Colonic mucosa (tissue), 4 donors: ENCODE measurements around the gene MACROH2A1. TPM values are rescaled to one million over a fixed set of nuclear protein-coding genes. Genes with fewer than 3 reads are reported as not detected.

ENCODE experiments used
- DNase-seq: peaks from one replicate; pipeline ENCODE4 v3.0.0-alpha.2; 2020
- H3K27ac ChIP-seq: fragments of 200-600 bp; one replicate; pipeline ENCODE4 v1.8.0; 2021
- H3K27me3 ChIP-seq: fragments of 200-600 bp; one replicate; pipeline ENCODE4 v1.8.0; 2021
- H3K36me3 ChIP-seq: fragments of 200-600 bp; one replicate; pipeline ENCODE4 v1.8.0; 2021
- H3K4me1 ChIP-seq: fragments of 200-600 bp; one replicate; pipeline ENCODE4 v1.8.0; 2021; ENCODE audit warnings: mild to moderate bottlenecking
- H3K4me3 ChIP-seq: fragments of 200-600 bp; one replicate; pipeline ENCODE4 v1.8.0; 2021
- H3K9ac ChIP-seq, 2 donors: one replicate each; pipeline ENCODE4 v1.7.0; 2013; ENCODE audit warnings: control low read depth in 2 of 2, low read depth in 2 of 2, low read length in 2 of 2
- H3K9me3 ChIP-seq: fragments of 200-600 bp; one replicate; pipeline ENCODE4 v1.8.0; 2021
- intact Hi-C: fragments of 100-400 bp; cut with DNase I; formaldehyde crosslinking; loops from one replicate; pipeline ENCODE4 v1.14.1; 2022
- total RNA-seq, 2 donors: library from RNA; stranded (reverse); fragmentation: NEBNext Ultra II Directional in 1 of 2; extraction: Animal tissue kit (Norgen Biotek cat#: 25700) in 1 of 2; gene quantifications; one replicate each; pipeline ENCODE4 v1.2.1, GENCODE V29; 2021
- TF ChIP-seq, protein P1 (sequence below): fragments of 200-600 bp; IDR thresholded peaks from one replicate; pipeline ENCODE4 v1.8.0; 2022; ENCODE audit warnings: antibody characterized with exemption, mild to moderate bottlenecking
- donor health status: healthy.
- donor health status: DM: no; HTN: no; CAD: no.
- donor health status: DM: no; HTN: no; CAD: no.

Gene MACROH2A1
- total RNA-seq, 2 donors from 2014 or later: 191 to 323 TPM

DNA sequence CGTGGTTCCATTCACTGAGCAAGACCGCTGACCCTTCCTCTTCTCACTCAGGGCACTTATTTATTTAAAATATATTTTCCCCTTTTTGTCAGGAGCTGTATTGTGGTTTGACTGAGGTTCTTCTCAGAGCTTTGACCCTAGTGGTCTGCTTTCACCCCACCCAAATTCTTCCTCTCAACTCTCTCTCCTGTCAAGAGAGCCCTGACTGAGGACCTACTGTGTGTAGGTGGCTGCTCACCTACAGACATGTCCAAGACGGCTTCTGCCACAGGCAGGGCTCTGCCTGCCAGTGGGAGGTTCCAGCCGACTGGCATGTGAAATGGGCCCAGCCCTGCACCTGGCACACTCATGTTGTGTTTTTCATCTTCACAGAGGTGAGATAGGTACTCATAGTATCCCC is 42.9 kb upstream of the MACROH2A1 start:
- H3K9ac ChIP-seq: no peak overlapping the region
- no peak overlapping the region for H3K4me3 ChIP-seq
- H3K27ac ChIP-seq: no peak overlapping the region
- TF ChIP-seq, protein P1, sequence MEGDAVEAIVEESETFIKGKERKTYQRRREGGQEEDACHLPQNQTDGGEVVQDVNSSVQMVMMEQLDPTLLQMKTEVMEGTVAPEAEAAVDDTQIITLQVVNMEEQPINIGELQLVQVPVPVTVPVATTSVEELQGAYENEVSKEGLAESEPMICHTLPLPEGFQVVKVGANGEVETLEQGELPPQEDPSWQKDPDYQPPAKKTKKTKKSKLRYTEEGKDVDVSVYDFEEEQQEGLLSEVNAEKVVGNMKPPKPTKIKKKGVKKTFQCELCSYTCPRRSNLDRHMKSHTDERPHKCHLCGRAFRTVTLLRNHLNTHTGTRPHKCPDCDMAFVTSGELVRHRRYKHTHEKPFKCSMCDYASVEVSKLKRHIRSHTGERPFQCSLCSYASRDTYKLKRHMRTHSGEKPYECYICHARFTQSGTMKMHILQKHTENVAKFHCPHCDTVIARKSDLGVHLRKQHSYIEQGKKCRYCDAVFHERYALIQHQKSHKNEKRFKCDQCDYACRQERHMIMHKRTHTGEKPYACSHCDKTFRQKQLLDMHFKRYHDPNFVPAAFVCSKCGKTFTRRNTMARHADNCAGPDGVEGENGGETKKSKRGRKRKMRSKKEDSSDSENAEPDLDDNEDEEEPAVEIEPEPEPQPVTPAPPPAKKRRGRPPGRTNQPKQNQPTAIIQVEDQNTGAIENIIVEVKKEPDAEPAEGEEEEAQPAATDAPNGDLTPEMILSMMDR: no peak
- no peaks in the 10 kb centered on the region for H3K36me3 ChIP-seq
- H3K27me3 ChIP-seq: no peaks in the 10 kb centered on the region
- intact Hi-C loops: no loop called here
- DNase-seq: no peak
- H3K4me1 ChIP-seq: no peaks in the 10 kb centered on the region
- no peaks in the 10 kb centered on the region for H3K9me3 ChIP-seq

DNA sequence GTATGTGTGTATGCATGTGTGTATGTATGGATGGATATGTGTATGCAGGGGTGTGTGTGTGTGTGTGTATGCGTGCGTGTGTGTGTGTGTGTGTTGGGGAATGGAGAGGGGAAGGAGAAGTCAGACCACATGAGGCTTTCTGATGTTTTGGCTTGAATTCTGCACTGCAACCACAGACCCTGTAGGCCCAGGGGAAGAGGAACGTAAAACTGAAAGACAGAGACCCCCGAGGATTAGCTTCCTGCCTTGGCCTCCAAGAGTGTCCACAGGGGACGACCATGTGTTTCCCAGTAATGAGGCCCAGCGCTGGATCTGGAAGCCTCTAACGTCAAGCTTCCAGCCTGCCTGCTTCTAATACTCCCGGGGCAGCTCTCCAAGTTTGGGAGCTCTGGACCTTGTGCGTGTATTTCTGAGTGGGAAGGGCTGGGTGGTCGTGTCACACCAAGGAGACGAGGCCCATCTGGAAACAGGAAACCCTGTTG is 42.4 kb upstream of the MACROH2A1 start:
- intact Hi-C loops: no loop called here
- Histone ChIP-seq H3K9me3 (no peaks in the 10 kb centered on the region), H3K27me3 (no peaks in the 10 kb centered on the region), H3K36me3 (no peaks in the 10 kb centered on the region), H3K4me3 (no peak overlapping the region), H3K27ac (no peak overlapping the region), H3K9ac (no peak overlapping the region), H3K4me1 (no peaks in the 10 kb centered on the region)
- DNase-seq: peak; percentile 19
- TF ChIP-seq, protein P1: no peak

DNA sequence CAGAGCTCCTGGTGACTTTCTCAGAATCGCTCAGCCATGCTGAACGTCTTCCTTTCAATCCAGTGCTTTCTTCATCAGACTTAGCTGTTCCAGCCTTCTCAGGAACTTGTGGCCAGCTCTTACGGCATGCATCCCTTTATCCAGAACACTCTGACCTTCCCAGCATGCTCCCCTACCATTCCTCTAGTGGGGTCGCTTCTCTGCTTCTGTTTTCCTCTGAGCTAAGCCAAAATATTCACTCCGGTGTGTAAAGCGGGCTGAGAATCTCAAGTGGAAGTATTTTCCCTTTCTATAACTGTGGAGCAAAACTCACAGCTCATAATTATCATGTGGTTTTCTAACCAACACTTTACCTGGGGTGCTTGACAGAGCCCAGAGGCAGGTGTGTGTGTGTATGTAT is 41.9 kb upstream of the MACROH2A1 start:
- no peak overlapping the region for H3K4me3 ChIP-seq
- intact Hi-C loops: no loop called here
- no peak for DNase-seq
- no peaks in the 10 kb centered on the region for H3K27me3 ChIP-seq
- no peak overlapping the region for H3K9ac ChIP-seq
- no peaks in the 10 kb centered on the region for H3K4me1 ChIP-seq
- TF ChIP-seq, protein P1: no peak
- H3K9me3 ChIP-seq: no peaks in the 10 kb centered on the region
- H3K36me3 ChIP-seq: no peaks in the 10 kb centered on the region
- H3K27ac ChIP-seq: no peak overlapping the region

DNA sequence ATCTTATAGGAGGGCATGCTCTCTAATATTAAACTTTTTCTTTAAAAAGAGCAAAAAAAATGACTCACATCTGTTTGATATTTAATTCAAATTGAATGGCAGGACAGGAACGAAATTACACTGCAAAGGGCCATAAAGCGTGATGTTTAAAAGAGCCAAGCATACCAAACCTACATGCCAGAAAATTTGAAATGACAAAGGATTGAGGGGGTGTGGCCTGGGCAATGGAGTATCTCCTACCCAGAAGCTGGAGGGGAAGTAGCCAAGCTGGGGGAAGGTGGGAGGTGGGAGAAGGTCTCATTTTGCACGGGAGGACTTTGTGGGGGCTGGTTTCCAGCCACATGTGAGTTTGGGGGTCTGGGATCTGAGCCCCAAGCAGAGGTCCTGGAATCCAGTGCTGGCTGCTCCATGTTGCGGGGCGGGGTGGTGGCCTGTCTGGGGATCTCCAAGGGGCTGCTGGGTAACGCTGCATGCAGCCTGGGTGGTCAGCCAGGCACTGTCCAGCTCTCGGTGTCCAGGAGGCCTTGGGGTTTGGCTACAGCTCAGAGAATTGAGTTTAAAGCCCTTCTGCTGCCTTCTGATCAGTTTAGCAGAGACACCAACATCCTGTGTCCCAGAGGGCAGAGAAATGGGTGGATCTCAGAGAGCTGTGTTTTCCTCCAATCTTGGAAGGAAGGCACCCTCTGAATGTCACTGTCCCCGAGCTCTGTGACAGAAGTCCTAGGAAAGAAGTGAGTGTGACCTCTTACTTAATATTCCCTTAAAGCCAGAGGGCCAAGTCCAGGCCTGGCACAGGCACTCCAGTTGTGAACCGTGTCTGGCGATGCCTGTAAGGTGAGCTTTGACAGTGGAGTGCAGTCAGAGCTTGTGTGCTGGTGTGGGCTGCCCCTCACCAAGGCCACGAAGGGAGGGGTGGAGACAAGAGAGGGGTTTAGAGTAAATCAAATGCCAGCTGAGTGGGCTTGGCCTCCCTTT is 40.5 kb upstream of the MACROH2A1 start:
- Histone ChIP-seq H3K4me3 (no peak overlapping the region), H3K36me3 (no peaks in the 10 kb centered on the region), H3K9me3 (no peaks in the 10 kb centered on the region), H3K27me3 (no peaks in the 10 kb centered on the region), H3K9ac (no peak overlapping the region), H3K27ac (no peak overlapping the region), H3K4me1 (no peaks in the 10 kb centered on the region)
- intact Hi-C loops: no loop called here
- TF ChIP-seq, protein P1: no peak
- DNase-seq: peak; percentile 14

DNA sequence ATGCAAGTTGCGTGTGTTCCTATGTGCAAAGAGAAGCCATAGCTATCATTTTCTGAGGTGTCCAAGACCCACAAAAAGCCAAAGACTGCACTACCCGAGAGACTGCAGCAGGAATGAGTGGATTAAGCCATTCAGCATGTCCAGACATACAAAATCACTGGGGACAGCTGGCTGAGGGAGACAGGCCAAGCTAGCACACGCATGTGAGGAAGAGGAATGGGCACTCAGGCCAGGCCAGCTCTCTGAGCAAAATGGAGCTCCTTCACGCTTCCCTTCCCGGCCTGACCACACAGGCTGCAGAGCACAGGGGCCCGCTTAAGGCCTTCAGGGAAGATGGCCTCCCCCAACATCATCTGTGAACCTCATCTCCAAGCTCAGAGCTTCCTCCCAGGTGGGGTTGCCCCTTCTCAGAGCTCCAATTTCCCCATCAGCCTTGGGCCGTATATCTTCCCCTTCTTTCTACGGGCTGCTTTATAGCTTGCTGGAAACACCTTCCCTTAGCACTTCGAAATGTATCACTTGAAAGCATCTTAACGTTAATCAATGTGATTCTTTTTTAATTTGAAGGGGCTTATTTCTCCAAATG is 39.7 kb upstream of the MACROH2A1 start:
- intact Hi-C loops: no loop called here
- no peaks in the 10 kb centered on the region for H3K36me3 ChIP-seq
- no peaks in the 10 kb centered on the region for H3K4me1 ChIP-seq
- no peaks in the 10 kb centered on the region for H3K27me3 ChIP-seq
- TF ChIP-seq, protein P1: no peak
- DNase-seq: no peak
- no peak overlapping the region for H3K9ac ChIP-seq
- H3K4me3 ChIP-seq: no peak overlapping the region
- peak overlapping the region; percentile 17 for H3K27ac ChIP-seq
- H3K9me3 ChIP-seq: no peaks in the 10 kb centered on the region
